Measurements from ENCODE around the gene TNFRSF6B.

GRCh38 chr20:63679799-63680305 lies 16.6 kb upstream of the TNFRSF6B start:
- no peak for TF ChIP-seq CTCF (IDR thresholded peaks at IDR 0.05 in 8 of 11, conservative IDR thresholded peaks at IDR 0.05 in 3 of 11)
- no peak for TF ChIP-seq POLR2AphosphoS5 (IDR thresholded peaks at IDR 0.05)
